ENCODE results near the gene KIAA1755.
A peak's percentile ranks its signal among the peaks of the same experiment; 100 is the strongest.

The KIAA1755 gene

DNA sequence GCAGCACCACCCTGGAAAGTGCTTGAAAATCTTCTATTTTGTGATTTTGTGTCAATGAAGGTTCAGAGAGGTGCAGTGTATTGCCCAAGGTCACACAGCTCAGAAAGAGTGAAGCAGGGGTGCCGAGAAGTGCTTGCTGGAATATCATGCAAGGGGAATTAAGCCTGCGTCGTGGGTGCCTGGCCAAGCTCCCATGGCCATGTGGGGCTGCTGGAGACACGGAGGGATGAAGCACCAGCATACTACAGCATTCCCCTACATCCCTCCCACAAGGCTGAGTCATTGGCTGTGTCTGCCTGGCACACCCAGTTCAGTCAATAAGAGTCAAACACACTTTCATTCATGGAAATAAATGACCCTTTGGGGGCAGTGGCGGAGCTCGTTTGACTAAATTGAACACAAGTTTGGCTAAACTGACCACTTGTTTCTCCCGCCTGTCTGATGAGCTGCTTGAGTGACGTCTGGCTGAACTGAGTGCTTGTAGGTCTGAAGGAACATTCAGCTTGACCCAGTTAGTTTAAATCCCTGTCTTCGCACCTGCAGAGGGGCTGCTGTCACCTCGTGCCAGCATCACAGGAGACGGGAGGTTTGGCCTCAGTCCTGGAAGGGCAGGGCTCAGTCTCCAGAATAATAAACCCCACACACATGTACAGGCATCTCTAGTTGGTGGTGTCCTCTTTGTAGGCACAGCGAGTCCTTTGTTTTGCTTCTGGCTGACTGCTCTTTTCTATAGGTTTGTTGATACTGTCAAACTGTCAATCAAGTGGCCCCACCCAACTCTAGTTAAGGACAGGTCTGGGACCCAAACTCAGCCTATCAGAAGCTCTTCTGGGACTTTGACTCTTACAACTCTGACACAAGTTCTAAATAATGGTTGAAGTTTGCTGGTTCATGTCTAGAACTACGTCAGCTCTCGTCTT lies 87.0 kb downstream of the KIAA1755 start:
- H3K4me3 ChIP-seq (replicated peaks; ENCODE audit: low read depth, low read length): no peak overlapping the region
- TF ChIP-seq, protein P1, sequence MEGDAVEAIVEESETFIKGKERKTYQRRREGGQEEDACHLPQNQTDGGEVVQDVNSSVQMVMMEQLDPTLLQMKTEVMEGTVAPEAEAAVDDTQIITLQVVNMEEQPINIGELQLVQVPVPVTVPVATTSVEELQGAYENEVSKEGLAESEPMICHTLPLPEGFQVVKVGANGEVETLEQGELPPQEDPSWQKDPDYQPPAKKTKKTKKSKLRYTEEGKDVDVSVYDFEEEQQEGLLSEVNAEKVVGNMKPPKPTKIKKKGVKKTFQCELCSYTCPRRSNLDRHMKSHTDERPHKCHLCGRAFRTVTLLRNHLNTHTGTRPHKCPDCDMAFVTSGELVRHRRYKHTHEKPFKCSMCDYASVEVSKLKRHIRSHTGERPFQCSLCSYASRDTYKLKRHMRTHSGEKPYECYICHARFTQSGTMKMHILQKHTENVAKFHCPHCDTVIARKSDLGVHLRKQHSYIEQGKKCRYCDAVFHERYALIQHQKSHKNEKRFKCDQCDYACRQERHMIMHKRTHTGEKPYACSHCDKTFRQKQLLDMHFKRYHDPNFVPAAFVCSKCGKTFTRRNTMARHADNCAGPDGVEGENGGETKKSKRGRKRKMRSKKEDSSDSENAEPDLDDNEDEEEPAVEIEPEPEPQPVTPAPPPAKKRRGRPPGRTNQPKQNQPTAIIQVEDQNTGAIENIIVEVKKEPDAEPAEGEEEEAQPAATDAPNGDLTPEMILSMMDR (IDR thresholded peaks at IDR 0.05; ENCODE audit: low read depth, low read length, missing control alignments): no peak
- peak; percentile 73 for DNase-seq (ENCODE audit: extremely low read depth, low read depth)

DNA sequence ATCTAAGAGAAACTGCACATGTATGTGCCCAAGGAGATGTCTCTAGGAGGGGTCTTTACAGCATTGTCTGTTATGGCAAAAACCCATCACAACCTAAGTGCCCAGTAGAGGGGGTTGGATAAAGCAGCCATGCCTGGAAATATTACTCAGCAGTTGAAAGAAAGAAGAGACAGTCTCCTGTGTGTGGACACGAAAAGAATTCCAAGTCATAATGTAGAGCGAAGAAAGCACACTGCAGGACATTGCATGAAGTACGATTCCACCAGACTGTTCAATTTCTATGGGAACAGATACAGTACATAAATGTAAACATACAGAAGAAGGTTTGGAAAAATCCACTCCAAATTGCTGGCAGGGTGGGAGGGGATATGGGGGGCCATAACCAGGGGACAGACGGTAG lies 88.1 kb downstream of the KIAA1755 start:
- DNase-seq (ENCODE audit: extremely low read depth, low read depth): no peak
- TF ChIP-seq, protein P1 (IDR thresholded peaks at IDR 0.05; ENCODE audit: low read depth, low read length, missing control alignments): peak; percentile 30
- H3K4me3 ChIP-seq (replicated peaks; ENCODE audit: low read depth, low read length): no peak overlapping the region

DNA sequence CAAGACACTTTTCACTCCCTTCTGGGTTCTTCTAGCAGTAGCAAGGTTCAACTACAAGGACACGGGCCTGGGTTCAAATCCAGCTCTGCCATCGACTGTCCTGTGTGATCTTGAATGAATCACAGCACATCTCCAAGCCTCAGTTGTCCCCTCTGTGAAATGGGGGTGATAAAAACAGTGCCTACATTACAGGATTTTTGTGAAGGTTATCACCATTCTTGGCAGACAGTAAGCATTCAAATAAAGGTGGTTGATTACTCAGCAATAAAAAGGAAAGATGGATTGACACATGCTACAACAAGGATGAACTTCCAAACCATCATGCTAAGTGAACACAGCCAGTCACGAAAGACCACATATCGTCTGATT lies 88.9 kb downstream of the KIAA1755 start:
- TF ChIP-seq, protein P1 (IDR thresholded peaks at IDR 0.05; ENCODE audit: low read depth, low read length, missing control alignments): no peak

DNA sequence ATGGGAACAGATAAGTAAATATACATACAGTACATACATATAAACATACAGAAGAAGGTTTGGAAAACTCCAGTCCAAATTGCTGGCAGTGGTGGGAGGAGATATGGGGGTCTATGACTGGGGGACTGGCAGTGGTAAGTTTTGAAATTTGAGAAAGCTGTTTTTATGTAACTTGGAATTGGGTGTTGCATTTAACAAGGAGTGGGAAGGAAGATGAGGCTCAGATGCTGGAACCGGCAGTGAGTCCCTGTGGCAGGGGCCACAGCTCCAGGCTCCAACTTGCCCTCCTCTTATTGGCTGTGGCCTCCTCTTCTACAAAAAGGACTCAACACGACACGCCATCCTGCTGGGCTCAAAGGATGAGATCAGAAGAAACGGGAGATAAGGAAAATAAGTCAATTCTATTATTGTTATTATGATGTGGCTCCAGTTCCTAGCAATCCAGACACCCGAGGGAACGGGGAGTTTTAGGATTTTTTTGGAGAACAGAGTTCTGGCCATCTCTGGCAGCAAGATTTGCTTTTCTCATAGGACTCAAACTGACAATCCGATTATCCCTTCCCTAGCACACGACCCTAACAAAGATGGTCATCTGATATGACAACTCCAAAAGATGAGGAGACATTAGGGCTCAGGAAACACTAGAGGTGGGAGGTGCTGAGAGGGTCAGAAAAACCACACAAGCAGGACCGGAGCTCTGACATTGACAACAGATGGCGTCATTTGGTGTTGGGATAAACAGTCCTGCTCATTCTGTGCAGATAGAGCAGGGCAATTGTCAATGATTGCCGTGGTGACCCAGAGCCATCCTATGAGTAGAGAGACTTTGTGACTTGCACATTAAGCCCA lies 89.5 kb downstream of the KIAA1755 start:
- TF ChIP-seq, protein P1 (IDR thresholded peaks at IDR 0.05; ENCODE audit: low read depth, low read length, missing control alignments): no peak
- no peak overlapping the region for H3K4me3 ChIP-seq (replicated peaks; ENCODE audit: low read depth, low read length)
- DNase-seq (ENCODE audit: extremely low read depth, low read depth): no peak

More for the DNA sequence above, 88.9 kb downstream of the KIAA1755 start:
- no peak for DNase-seq (ENCODE audit: extremely low read depth, low read depth)
- no peak overlapping the region for H3K4me3 ChIP-seq (replicated peaks; ENCODE audit: low read depth, low read length)

DNA sequence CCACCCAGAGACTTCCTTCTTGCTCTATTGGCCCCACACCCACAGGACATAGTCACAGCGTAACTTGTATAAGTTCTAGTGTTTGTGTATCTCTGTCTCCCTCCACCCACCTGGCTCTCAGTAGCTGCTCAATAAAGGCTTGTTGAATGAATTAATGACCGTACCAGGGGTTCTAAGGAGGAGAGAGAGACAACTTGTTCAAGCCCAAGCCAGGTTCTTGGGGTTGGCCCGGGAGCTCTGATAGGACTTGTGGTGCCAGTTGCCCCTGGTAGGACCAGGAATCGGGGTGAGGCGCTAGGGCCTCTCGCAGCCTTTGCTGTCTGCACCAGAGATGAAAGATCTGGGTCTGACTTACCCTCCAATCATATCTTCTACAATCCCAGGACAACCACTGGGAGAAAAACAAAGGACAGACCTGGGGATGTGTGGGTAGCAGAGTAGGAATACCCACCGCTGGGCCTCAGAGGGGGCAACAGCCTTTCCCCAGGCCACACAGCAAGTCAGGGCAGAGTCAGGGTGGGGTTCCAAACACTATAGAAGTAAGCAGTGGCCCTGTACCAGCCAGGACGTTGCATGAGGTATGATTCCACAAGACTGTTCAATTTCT lies 90.2 kb downstream of the KIAA1755 start:
- no peak overlapping the region for H3K4me3 ChIP-seq (replicated peaks; ENCODE audit: low read depth, low read length)
- no peak for DNase-seq (ENCODE audit: extremely low read depth, low read depth)
- TF ChIP-seq, protein P1 (IDR thresholded peaks at IDR 0.05; ENCODE audit: low read depth, low read length, missing control alignments): no peak

DNA sequence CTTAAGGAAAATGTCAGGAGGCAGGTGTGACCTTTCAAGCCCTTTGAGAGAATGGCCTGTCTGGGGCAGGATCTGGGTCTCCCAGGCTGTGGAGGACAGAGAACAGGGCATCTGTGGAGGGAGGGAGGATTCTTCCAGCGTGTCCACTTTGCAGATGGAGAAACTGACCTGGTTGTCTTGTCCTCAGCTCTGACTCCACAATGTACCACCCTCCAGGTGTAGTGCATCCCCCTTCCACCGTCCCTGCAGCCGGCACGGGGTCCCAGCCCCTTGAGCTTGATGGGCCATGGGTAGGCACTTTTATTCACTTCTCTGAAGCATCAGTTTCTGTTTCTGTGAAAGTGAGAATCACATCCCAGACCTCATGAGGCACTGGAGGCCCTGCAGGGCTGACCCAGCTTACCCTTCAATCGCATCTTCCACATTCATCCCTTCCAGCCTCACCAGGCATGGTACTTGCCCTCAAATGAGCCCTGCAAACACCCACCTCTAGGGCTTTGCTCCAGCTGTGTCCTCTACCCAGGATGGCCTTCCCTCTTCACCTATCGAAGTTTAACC lies 90.8 kb downstream of the KIAA1755 start:
- no peak for DNase-seq (ENCODE audit: extremely low read depth, low read depth)
- no peak overlapping the region for H3K4me3 ChIP-seq (replicated peaks; ENCODE audit: low read depth, low read length)
- TF ChIP-seq, protein P1 (IDR thresholded peaks at IDR 0.05; ENCODE audit: low read depth, low read length, missing control alignments): no peak
